GM19023 (cell line): ENCODE measurements around the gene SUMO3.

Source experiments
- ATAC-seq: cut with Tn5 transposase; IDR thresholded peaks from one replicate; pipeline ENCODE4 v1.9.1; 2021; ENCODE audit warnings: mild to moderate bottlenecking, moderate library complexity; ENCODE audit not compliant: unreplicated experiment

The SUMO3 gene

GRCh38 chr21:44804762-44805161 is 13.1 kb downstream of the SUMO3 start:
- ATAC-seq = no peak

- ATAC-seq = no peak
Measured at GRCh38 chr21:44803651-44804050, 14.2 kb downstream of the SUMO3 start.

DNA sequence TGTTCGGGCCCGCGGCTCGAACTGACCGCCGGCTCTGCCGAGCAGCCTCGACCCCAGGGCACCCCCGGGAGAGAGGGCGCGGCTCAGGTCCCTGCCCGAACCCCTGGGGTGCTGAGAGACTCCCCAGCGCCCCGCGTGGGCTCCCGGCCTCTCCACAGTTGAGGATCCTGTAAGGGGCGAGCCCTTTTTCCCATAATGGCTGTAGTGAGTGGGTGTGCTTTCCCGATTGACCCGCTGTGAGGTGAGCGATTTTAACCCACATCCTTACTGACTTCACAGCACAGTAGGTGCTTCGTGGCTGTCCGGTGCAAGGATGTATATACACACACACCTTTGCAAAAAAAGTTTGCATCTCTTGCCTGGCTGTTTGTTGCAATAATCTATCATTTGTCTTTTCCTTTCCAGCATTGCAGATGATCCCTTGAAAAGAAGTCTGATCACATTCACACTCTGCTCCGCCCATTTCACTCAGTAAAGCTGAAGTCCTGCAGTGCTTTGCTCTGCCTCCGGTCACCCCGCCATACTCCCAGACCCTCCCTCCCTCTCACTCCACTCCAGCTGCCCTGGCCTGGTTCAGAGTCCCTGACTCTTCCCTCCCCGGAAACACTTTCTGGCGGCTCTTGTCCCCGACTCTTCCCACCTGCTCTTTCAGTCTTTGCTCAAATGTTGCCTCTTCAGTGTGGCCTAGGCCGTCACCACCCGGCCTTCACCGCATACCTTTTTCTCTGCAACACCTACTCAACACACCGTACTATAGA is 15.3 kb downstream of the SUMO3 start:
- no peak for ATAC-seq

- peak; percentile 91 for ATAC-seq
Measured at GRCh38 chr21:44801468-44802395, 16.1 kb downstream of the SUMO3 start, which contains the start of gene UBE2G2. UBE2G2 (minus strand) TSS chr21:44801820; CDS start chr21:44801748, 72 bp downstream.

DNA sequence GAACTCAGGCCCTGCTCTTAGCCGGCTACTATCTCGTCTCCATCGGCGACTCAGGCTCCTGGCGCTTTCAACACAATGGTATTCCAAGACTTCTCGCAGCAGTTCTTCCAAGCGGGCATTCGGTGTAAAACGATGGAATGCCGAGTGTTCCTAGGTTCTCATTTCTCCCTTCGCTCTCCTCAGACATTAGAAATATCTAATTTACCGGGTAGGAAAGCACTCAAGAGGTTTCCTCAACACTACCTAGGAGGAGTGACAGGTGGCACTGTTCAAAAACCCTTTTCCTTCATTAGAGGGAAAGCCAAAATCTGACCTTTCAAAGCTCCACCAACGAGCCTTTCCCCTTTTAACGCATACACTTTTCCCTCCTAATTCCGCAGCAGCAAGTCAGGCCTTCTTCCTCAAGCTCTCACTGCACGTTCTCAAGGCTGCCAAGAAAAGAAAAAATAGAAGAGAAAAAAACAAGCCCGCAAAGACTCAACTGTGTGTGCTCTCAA is 16.8 kb downstream of the SUMO3 start:
- ATAC-seq = no peak

DNA sequence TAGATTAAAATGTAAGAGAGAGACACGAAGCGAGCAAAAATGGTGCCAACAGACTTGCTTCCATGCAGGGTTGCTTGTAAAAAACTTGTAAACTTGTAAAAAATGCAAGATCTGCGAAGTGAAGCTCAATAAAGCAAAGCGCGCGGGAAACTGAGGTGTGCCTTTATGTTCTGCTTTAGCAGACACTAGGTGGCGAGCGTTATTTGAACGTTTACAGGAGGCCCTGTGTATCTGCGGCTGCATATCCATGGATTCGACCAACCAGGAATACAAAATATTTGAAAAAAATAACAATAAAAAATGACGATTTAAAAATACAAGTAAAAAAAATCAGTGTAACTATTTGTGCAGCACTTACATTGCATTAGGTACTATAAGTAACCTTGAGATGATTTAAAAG is 17.8 kb downstream of the SUMO3 start:
- no peak for ATAC-seq

GRCh38 chr21:44799646-44800045 is 18.2 kb downstream of the SUMO3 start:
- no peak for ATAC-seq

GRCh38 chr21:44797775-44798174 is 20.1 kb downstream of the SUMO3 start:
- no peak for ATAC-seq

GRCh38 chr21:44795342-44795741 is 22.5 kb downstream of the SUMO3 start:
- no peak for ATAC-seq

DNA sequence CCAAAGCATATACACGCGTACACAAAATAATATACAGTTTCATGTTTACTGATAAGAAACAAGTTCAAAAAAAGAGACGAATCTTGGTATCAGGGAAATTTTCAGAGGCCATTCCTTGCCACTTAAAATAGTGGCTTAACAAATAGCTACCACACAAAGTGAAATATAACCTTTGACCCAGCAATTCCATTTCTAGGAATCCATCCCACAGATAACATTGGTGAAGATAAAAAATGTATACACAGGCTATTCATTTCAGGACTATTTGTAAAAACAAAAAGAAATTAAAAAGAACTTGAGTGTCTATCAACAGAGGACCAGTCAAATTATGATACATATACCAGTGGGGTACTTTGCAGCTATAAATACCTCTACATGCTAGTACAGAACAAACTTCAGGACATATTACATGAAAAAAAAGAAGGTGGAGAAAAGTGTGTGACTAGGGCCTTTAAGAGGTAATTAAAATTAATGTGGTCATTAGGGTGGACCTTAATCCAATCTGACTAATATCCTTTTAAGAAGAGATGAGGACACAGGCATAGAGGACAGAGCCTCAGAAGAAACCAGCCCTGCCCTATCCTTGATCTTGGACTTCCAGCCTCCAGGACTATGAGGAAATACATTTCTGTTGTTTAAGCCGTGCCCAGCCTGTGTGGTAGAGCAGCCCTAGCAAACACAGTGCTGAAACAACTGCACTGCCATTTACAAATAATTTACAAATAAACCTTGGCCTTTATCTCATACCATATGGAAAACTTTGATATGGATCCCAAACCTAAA is 24.1 kb downstream of the SUMO3 start:
- ATAC-seq = no peak

- no peak for ATAC-seq
Measured at GRCh38 chr21:44792702-44793591, 24.9 kb downstream of the SUMO3 start.

- ATAC-seq = no peak
Measured at GRCh38 chr21:44791993-44792392, 25.9 kb downstream of the SUMO3 start.

- no peak for ATAC-seq
Measured at GRCh38 chr21:44791246-44791645, 26.6 kb downstream of the SUMO3 start.

GRCh38 chr21:44790368-44790767 is 27.5 kb downstream of the SUMO3 start:
- ATAC-seq = no peak

DNA sequence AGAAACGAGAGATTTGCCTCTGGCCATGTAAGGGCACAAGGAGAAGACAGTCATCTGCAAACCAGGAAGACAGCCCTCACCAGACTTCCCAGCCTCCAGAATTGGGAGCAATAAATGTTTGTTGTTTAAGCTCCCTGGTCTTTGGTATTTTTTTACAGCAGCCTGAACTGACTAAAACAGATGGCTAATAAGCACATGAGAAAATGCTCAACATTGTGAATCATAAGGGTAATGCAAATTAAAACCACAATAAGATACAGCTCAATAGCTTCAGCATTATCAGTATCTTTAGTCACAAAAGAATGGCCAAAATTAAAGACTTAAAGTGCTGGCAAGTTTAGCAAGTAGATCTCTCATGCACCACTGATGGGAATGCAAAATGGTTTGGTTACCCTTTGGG is 28.0 kb downstream of the SUMO3 start:
- ATAC-seq = no peak

DNA sequence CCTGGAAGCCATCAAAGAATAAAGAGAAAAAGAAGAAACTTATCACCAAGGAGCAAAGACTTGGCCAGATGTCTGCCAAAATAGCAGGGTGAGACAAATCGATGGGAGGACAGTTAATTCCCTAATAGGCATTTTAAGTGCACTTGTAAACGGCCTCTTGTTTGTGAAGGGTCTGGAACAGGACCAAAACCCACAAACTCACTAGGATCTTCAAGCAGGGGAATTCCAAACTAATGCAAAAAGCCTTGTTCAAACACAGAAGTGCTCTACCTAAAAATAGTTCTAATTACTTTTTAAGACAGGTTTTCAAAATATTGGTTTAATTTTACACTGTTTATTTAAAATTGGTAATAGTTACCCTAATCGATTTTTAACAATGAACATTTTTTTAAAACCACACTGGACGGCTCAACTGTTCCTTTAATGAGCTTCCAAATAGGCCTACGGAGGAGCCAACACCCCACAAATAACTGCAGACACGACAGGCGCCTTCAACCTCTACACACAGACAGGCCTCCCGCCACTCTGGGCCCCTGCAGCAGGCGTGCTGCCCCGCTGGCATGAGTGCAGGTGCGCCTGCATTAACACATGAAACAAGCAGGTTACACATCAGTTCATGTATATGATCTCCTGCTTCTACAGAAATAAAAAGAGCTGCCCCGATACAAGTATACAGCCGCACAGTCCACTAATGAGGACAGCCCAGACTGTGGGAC is 32.1 kb downstream of the SUMO3 start:
- ATAC-seq = no peak

DNA sequence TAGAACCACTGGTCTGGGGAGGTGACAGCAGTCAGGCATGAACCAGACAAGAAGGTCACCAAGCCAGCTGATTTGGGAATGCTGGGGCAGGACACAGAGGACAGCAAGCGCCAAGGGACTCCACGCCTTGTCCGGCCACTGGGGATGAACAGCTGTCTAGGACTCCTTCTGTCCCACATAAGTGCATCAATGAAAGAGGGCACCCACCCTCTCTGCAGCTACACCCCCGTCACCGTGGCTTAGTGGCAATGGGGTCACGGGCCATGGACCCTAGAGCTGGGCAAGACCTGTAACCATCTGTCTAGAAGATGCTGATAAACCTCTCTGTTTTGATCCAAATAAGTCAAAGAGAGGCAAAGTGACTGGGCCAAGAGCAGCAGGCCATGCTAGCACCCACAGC is 33.1 kb downstream of the SUMO3 start:
- no peak for ATAC-seq

DNA sequence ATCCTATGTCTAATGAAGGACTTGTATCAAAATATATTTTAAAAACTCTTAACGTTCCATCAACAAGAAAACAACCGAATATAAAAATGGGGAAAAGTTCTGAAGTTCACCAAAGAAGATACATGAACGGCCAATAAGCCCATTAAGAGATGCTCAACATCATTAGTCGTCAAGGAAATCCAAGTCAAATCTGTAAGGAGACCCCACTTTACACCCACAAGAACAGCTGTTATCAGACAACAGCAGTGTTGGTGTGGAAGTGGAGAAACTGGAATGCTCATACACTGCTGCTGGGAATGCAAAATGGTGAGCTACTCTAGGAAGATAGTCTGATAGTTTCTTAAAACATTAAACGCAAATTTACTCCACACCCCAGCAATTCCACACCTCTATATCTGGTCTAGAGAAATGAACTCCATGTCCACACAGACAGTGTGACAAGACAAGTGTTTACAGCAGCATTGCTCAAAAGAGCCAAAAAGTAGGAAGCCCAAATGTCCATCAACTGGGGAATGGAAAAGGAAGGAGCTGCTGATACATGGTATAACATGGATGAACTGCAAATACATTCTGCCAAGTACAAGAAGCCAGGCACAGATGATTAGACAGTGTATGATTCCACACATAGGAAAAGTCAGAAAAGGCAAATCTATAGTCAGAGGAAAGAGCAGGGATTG is 34.7 kb downstream of the SUMO3 start:
- ATAC-seq = no peak
